MM.1S (cell line): ENCODE data around the gene CAPN12.

ENCODE experiments used
- EZH2 ChIP-seq: fragments of 300-600 bp; sonication (generic); optimal IDR thresholded peaks from 2 replicates; pipeline ENCODE3; 2017; ENCODE audit warnings: low read depth, mild to moderate bottlenecking, antibody characterized with exemption, low read length, mixed read lengths
- EZH2phosphoT487 ChIP-seq: fragments of 300-600 bp; sonication (generic); IDR thresholded peaks from 2 replicates; pipeline ENCODE4 v1.6.1; 2018; ENCODE audit warnings: antibody characterized with exemption, low read length

DNA sequence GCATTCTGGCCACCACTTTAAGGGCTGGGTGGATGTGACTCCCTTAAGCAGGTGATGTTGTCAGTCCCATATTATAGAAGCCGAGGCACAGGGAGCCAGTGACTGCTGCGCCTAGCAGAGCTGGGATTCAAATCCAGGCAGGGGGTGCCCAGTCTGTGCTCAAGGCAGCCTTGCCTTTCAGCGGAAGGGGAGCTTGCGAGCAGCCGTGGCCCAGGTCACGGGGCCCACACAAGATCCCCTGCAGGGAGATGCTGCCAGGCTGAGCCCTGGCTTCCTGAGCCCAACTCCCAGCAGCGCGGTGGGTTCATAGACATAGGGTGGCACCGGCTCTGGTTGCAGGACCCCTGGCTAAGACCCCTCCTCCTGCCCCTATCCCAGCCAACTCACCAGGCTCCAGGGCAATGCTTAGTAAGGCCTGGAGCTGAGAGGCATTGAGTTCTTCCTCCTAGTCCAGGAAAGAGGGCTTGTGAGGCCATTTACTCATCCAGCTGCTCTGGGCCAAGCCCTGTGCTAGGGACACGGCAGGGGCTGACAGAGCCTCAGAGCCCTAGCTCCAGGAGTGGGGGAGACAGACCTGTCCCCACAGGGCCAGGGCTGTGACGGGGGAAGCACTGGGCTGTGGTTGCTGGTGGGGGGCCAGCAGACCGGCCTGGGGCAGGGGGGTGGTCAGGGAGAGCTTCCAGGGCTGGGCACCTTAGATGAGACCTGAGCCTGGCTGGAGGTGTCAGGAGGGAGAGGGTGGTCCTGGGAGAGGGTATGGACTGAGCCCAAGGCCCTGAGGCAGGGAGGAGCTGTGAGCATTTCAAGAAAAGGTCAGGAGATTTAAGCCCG is 9.6 kb downstream of the CAPN12 start:
- TF ChIP-seq EZH2phosphoT487: no peak
- no peak for TF ChIP-seq EZH2
